PFSK-1 (cell line): ENCODE data around the gene ACTG2.

Experiments
- POLR2AphosphoS5 ChIP-seq: IDR thresholded peaks from 2 replicates; pipeline ENCODE4 v1.6.1; 2012; ENCODE audit warnings: low read depth, mild to moderate bottlenecking, control low read depth, low read length, moderate library complexity
- SIN3A ChIP-seq: IDR thresholded peaks from 2 replicates; pipeline ENCODE4 v1.6.1; 2012; ENCODE audit warnings: mild to moderate bottlenecking, low read length, moderate library complexity, borderline replicate concordance; ENCODE audit not compliant: insufficient read depth

- TF ChIP-seq POLR2AphosphoS5 = no peak
- TF ChIP-seq SIN3A = no peak
Observed at GRCh38 chr2:73921581-73921980, 28.8 kb downstream of the ACTG2 start.
